NT2/D1 (cell line): ENCODE measurements around the gene BCCIP.

Experiments used
- SUZ12 ChIP-seq: IDR thresholded peaks from 2 replicates; pipeline ENCODE4 v1.6.1; 2011; ENCODE audit not compliant: insufficient read length, insufficient read depth; ENCODE audit errors: extremely low read depth
- YY1 ChIP-seq: IDR thresholded peaks from 2 replicates; pipeline ENCODE4 v1.6.1; 2011; ENCODE audit not compliant: insufficient read length, insufficient read depth
- ZNF274 ChIP-seq: IDR thresholded peaks from 2 replicates; pipeline ENCODE4 v1.6.1; 2011; ENCODE audit warnings: mild to moderate bottlenecking, low read depth, low read length

- TF ChIP-seq YY1 (no peak), SUZ12 (no peak), ZNF274 (no peak)
These were observed 25.5 kb downstream of the BCCIP start for GRCh38 chr10:125848857-125849256.
